Measurements from ENCODE around the gene C9orf78. TPM values are rescaled to one million over a fixed set of nuclear protein-coding genes. Genes with fewer than 3 reads are reported as not detected.

C9orf78 gene
- total and polyA plus RNA-seq, 9 of the 15 experiments (the other 6 are each of a cell fraction or from before 2014, with no cell fraction given) = 94.6 to 266 (median 202) TPM

- TF ChIP-seq ZBTB11 (CRISPR knock-in tag; IDR thresholded peaks at IDR 0.05) (no peak), ESRRB (CRISPR knock-in tag; IDR thresholded peaks at IDR 0.05; ENCODE audit: borderline replicate concordance) (no peak), KHSRP (IDR thresholded peaks at IDR 0.05) (no peak), BRCA1 (IDR thresholded peaks at IDR 0.05) (no peak), BRCA1 (CRISPR knock-in tag; IDR thresholded peaks at IDR 0.05) (no peak), CBFA2T3 (IDR thresholded peaks at IDR 0.05) (no peak), ZKSCAN8 (CRISPR knock-in tag; IDR thresholded peaks at IDR 0.05) (no peak), HMGN3 (IDR thresholded peaks at IDR 0.05; ENCODE audit: borderline replicate concordance, extremely low read depth, insufficient read length, low read depth, low read length) (no peak), MBD1 (CRISPR knock-in tag; IDR thresholded peaks at IDR 0.05) (no peak), PHB (CRISPR knock-in tag; IDR thresholded peaks at IDR 0.05) (0 out of 2 replicates have a peak, but pooled peaks have one; percentile 41), KLF13 (tag; IDR thresholded peaks at IDR 0.05; ENCODE audit: borderline replicate concordance, low read depth) (no peak)
Observed at GRCh38 chr9:129835860-129836223, 767 bp upstream of the C9orf78 start (continued).
